Suppressor macrophage treated with lipopolysaccharide for 1 hour (primary cell): Measurements from ENCODE around the gene TAC4.

Experiments used
- DNase-seq, 3 donors: peaks; one replicate each; pipeline ENCODE4 v3.0.0-alpha.2; 2020 to 2022

The TAC4 gene

GRCh38 chr17:49798182-49798581 is 49.7 kb downstream of the TAC4 start:
- DNase-seq, result no peak

- no peak for DNase-seq
Measured at GRCh38 chr17:49795372-49795771, 52.5 kb downstream of the TAC4 start.

DNA sequence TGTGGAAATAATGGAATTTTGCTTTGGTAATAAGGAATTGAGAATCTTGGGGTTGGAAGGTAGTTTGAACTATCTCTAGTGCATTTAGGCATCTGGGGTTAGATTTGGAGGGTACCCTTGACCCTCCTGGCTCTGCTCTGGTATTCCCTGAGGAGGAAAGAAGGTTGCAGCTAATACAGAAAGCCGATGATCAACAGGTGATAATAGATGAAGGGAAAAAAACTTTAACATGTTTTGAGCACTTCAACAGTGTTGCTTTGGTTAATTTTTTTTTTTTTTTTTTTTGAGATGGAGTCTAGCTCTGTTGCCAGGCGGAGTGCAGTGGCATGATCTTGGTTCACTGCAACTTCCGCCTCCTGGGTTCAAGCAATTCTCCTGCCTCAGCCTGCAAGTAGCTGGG is 54.6 kb downstream of the TAC4 start:
- no peak for DNase-seq

GRCh38 chr17:49789243-49789578 is 58.7 kb downstream of the TAC4 start:
- no peak for DNase-seq

- peak; percentile 100 for DNase-seq
Measured at GRCh38 chr17:49788478-49789242, 59.2 kb downstream of the TAC4 start, which contains the start of gene KAT7. Gene KAT7, plus strand, starts transcription at chr17:49788681. Its CDS starts 154 bp downstream, at chr17:49788835.
